H1 (cell line): ENCODE results near the gene SHC1. TPM values are rescaled to one million over a fixed set of nuclear protein-coding genes. Genes with fewer than 3 reads are reported as not detected.

Experiments
- BCL11A ChIP-seq, 2 experiments: IDR thresholded peaks; one replicate each; pipeline ENCODE4 v1.6.1; 2011; ENCODE audit warnings: low read depth in 2 of 2, low read length in 2 of 2, mild to moderate bottlenecking in 2 of 2
- CHD1 ChIP-seq: IDR thresholded peaks from 2 replicates; pipeline ENCODE4 v1.6.1; 2012; ENCODE audit warnings: low read depth, low read length, improper control_type of control experiment
- CTBP2 ChIP-seq: IDR thresholded peaks from 2 replicates; pipeline ENCODE4 v1.7.0; 2011; ENCODE audit warnings: borderline replicate concordance, mild to moderate bottlenecking, moderate library complexity, mixed read lengths, low read length; ENCODE audit not compliant: insufficient read depth, insufficient read length
- EGR1 ChIP-seq: IDR thresholded peaks from 2 replicates; pipeline ENCODE4 v1.6.1; 2011; ENCODE audit warnings: low read depth, low read length, borderline replicate concordance
- FOSL1 ChIP-seq: IDR thresholded peaks from 2 replicates; pipeline ENCODE4 v1.6.1; 2011; ENCODE audit warnings: mild to moderate bottlenecking, low read depth, low read length, moderate library complexity; ENCODE audit not compliant: insufficient read depth
- JUND ChIP-seq: IDR thresholded peaks from 2 replicates; pipeline ENCODE4 v1.6.1; 2011; ENCODE audit warnings: mild to moderate bottlenecking, improper control_type of control experiment, low read length
- POLR2A ChIP-seq, 2 experiments: IDR thresholded peaks; 1 replicate in 1 of 2; 2 replicates in 1 of 2; pipeline ENCODE4 v1.6.1; 2011; ENCODE audit warnings: low read depth in 2 of 2, low read length in 2 of 2, mild to moderate bottlenecking in 2 of 2; ENCODE audit errors: control extremely low read depth in 1 of 2
- SAP30 ChIP-seq: fragments of 300-600 bp; sonication (generic); IDR thresholded peaks from 2 replicates; pipeline ENCODE4 v1.7.1; 2012; ENCODE audit warnings: low read length, moderate library complexity, mild to moderate bottlenecking, inconsistent platforms; ENCODE audit not compliant: insufficient read depth, insufficient replicate concordance
- SRF ChIP-seq: IDR thresholded peaks from 2 replicates; pipeline ENCODE4 v1.6.1; 2011; ENCODE audit warnings: mild to moderate bottlenecking, low read depth, low read length, moderate library complexity
- polyA plus RNA-seq, 7 experiments: library from polyadenylated mRNA; depleted of rRNA in 3 of 7; stranded (reverse) in 5 of 7; unstranded in 2 of 7; fragments of >200 nt in 5 of 7; fragments of 200-250 nt in 2 of 7; gene quantifications; 1 replicate in 5 of 7; 2 replicates in 1 of 7; 4 replicates in 1 of 7; pipeline versions ENCODE4 v1.2.1 to v1.2.3, GENCODE V29; 2011 to 2013; ENCODE audit warnings: missing spikeins in 2 of 7, mixed read lengths in 2 of 7
- total RNA-seq: library from RNA; stranded (reverse); fragmentation: NEBNext Ultra II Directional; extraction: Animal tissue kit (Norgen Biotek cat#: 25700); gene quantifications from 2 replicates; pipeline ENCODE4 v1.2.1, GENCODE V29; 2021
- TF ChIP-seq, protein P1 (sequence below): IDR thresholded peaks from 2 replicates; pipeline ENCODE4 v1.6.1; 2012; ENCODE audit warnings: inconsistent platforms

SHC1 gene
- total and polyA plus RNA-seq, 2 of the 8 experiments (the other 6 are each of a cell fraction or from before 2014, with no cell fraction given) = 177 to 212 TPM

DNA sequence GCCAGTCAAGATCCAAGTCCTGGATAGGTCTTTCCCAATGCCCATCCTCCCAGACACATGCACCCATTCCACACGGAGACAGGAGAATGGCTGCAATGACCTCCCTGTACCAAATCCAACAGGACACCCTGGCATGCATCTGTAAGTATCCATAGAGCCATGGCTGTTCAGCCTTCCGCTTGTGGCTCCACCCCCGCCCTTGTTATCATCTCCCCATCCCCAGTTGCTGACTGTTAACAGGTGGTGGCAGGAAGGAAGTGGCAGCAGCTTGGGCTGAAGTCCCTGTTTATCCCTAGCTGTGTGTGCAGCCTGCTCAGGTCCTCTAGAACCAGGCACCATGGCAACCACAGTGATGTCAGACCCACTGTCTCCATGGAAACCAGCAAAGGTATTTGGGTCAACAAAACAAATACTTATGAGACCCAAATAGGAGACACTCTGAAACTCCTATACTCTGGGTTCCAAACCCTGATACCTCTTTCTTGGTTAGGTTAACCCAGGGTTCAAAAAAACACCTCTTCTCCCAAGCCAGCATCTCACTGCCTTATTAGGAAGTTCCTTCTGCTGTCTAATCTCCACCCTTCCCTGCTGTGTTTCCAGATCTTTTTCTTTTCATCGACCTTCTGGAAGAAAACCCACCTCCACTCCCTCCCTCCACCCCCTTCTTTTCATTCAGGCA lies 15.4 kb downstream of the SHC1 start (continued):
- TF ChIP-seq CHD1 (no peak), SRF (peak; percentile 60; the same call in 1 of the 2 replicates), SAP30 (no peak), JUND (no peak), BCL11A (IDR thresholded peaks at IDR 0.05; ENCODE audit: low read depth in 2 of 2, low read length in 2 of 2) (no peak), POLR2A (IDR thresholded peaks at IDR 0.05; ENCODE audit: control extremely low read depth in 1 of 2, low read depth in 2 of 2, low read length in 2 of 2) (peak in 1 of 2 experiments; percentile 49; a peak in 1 of 3 replicates), CTBP2 (no peak), FOSL1 (no peak), EGR1 (no peak)
- TF ChIP-seq, protein P1, sequence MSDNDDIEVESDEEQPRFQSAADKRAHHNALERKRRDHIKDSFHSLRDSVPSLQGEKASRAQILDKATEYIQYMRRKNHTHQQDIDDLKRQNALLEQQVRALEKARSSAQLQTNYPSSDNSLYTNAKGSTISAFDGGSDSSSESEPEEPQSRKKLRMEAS = no peak
